IPS DF 4.7 (cell line): Measurements from ENCODE around the gene GSTM1.

ENCODE experiments used
- DNase-seq: peaks from one replicate; pipeline ENCODE4 v3.0.0-alpha.2; 2013; ENCODE audit warnings: low spot score; ENCODE audit errors: extremely low read depth

The GSTM1 gene

GRCh38 chr1:109726007-109726406 lies 38.4 kb downstream of the GSTM1 start:
- DNase-seq: no peak

GRCh38 chr1:109726728-109727373 lies 39.2 kb downstream of the GSTM1 start:
- no peak for DNase-seq

- DNase-seq: no peak
These were observed 41.3 kb downstream of the GSTM1 start for GRCh38 chr1:109728870-109729269.

- no peak for DNase-seq
These were observed 43.0 kb downstream of the GSTM1 start for GRCh38 chr1:109730666-109731065.

- no peak for DNase-seq
These were observed 44.8 kb downstream of the GSTM1 start for GRCh38 chr1:109732390-109732881.

GRCh38 chr1:109733236-109733870 lies 45.7 kb downstream of the GSTM1 start:
- DNase-seq: no peak

GRCh38 chr1:109739738-109740614 lies 52.4 kb downstream of the GSTM1 start:
- DNase-seq: no peak

- DNase-seq: no peak
These were observed 53.2 kb downstream of the GSTM1 start, which contains the start of gene GSTM3 for GRCh38 chr1:109740615-109741373. Gene GSTM3, minus strand, starts transcription at chr1:109741038. Its CDS starts 751 bp downstream, at chr1:109740287.
